Measurements from ENCODE around the gene MLF2. TPM values are rescaled to one million over a fixed set of nuclear protein-coding genes. Genes with fewer than 3 reads are reported as not detected.

MLF2 gene
- total RNA-seq, 2 experiments from 2014 or later, result 114 to 121 TPM

DNA sequence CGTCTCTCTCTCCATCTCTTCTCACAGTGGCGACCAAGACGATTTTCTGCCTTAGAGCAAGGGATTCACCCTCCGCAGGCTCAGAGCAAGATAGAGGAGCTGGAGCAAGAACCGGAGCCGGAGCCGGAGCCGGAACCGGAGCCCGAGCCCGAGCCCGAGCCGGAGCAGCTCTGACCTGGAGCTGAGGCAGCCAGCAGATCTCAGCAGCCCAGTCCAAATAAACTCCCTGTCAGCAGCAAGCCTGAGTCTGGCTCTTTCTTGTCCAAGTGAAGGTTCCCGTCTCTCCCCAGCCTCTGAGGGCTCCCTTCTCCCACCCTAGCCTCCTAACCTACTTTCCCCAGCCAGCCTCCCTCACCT lies 25.3 kb upstream of the MLF2 start:
- Histone ChIP-seq H3K36me3 (ENCODE audit: insufficient read depth, low read length) (no peaks in the 10 kb centered on the region), H3K27ac (ENCODE audit: low read depth in 1 of 2, low read length in 2 of 2) (no peak overlapping the region), H3K9me3 (ENCODE audit: control insufficient read depth in 1 of 2, insufficient read depth in 1 of 2, low read length in 2 of 2) (no peaks in the 10 kb centered on the region), H3K4me1 (ENCODE audit: insufficient read depth, low read length) (peaks cover 68% of the 10 kb centered on the region), H3K4me3 (ENCODE audit: low read length) (peak overlapping the region; percentile 59), H3K27me3 (ENCODE audit: control insufficient read depth in 1 of 2, insufficient read depth in 2 of 2, low read length in 2 of 2) (peaks cover 1 to 10% of the 10 kb centered on the region in 2 experiments)
- POLR2A ChIA-PET, result interaction anchor here (0.7 to 3.7 kb wide), 6 partner anchors 11 to 74 kb away, joined by 3 to 24 read pairs (median 7); partner anchors contain the start of genes CD4, COPS7A, MLF2 and PTMS
- CTCF ChIA-PET, result interaction anchor here (0.6 to 2.5 kb wide), 6 partner anchors 12 to 95 kb away, joined by 3 to 17 read pairs (median 4); partner anchors contain the start of genes MLF2, PTMS and SPSB2
- ATAC-seq (ENCODE audit: poor library complexity), result no peak
- H3K4me3 Mint-ChIP-seq, result peak overlapping the region; percentile 85
- peak overlapping the region; percentile 77 for H3K27ac Mint-ChIP-seq
- peaks cover 55% of the 10 kb centered on the region for H3K4me1 Mint-ChIP-seq (ENCODE audit: low read depth)
- H3K36me3 Mint-ChIP-seq (ENCODE audit: low read depth), result no peaks in the 10 kb centered on the region
- DNase-seq, result no peak
- peaks cover 22% of the 10 kb centered on the region for H3K27me3 Mint-ChIP-seq
- TF ChIP-seq, protein P1, sequence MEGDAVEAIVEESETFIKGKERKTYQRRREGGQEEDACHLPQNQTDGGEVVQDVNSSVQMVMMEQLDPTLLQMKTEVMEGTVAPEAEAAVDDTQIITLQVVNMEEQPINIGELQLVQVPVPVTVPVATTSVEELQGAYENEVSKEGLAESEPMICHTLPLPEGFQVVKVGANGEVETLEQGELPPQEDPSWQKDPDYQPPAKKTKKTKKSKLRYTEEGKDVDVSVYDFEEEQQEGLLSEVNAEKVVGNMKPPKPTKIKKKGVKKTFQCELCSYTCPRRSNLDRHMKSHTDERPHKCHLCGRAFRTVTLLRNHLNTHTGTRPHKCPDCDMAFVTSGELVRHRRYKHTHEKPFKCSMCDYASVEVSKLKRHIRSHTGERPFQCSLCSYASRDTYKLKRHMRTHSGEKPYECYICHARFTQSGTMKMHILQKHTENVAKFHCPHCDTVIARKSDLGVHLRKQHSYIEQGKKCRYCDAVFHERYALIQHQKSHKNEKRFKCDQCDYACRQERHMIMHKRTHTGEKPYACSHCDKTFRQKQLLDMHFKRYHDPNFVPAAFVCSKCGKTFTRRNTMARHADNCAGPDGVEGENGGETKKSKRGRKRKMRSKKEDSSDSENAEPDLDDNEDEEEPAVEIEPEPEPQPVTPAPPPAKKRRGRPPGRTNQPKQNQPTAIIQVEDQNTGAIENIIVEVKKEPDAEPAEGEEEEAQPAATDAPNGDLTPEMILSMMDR (IDR thresholded peaks at IDR 0.05), result no peak
- no peaks in the 10 kb centered on the region for H3K9me3 Mint-ChIP-seq
- intact Hi-C loops (cut with DNase I, micrococcal nuclease), result loop anchor here (1.0 to 2.0 kb wide), 2 partner anchors 25 to 161 kb away; partner anchors contain the start of gene MLF2 (in 1 of the 2)

DNA sequence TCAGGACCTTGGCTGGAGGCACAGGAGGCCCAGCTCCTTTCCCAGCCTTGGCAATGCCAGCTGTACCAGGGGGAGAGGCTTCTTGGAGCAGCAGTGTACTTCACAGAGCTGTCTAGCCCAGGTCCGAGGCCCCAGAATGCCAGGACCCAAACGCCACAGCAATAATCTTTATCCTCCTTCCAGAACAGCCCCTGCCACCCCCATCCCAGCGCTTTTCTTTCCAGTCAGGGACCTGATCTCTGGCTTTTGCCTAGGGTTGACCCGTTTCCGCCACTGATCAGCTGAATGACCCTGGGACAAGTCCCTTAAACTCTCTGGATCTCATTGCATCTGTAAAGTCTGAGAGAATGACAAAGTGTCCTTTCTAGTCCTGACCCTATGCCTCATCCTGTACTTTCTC lies 24.4 kb upstream of the MLF2 start:
- Histone ChIP-seq H3K9me3 (ENCODE audit: control insufficient read depth in 1 of 2, insufficient read depth in 1 of 2, low read length in 2 of 2) (no peaks in the 10 kb centered on the region), H3K27me3 (ENCODE audit: control insufficient read depth in 1 of 2, insufficient read depth in 2 of 2, low read length in 2 of 2) (peaks cover 8 to 16% of the 10 kb centered on the region in 2 experiments), H3K27ac (ENCODE audit: low read depth in 1 of 2, low read length in 2 of 2) (no peak overlapping the region), H3K36me3 (ENCODE audit: insufficient read depth, low read length) (no peaks in the 10 kb centered on the region), H3K4me1 (ENCODE audit: insufficient read depth, low read length) (peaks cover 68% of the 10 kb centered on the region), H3K4me3 (ENCODE audit: low read length) (no peak overlapping the region)
- DNase-seq (no peak), ATAC-seq (ENCODE audit: poor library complexity) (no peak)
- Mint-ChIP-seq H3K27ac (no peak overlapping the region), H3K36me3 (ENCODE audit: low read depth) (no peaks in the 10 kb centered on the region), H3K4me1 (ENCODE audit: low read depth) (peaks cover 56% of the 10 kb centered on the region), H3K27me3 (peaks cover 27% of the 10 kb centered on the region), H3K9me3 (no peaks in the 10 kb centered on the region), H3K4me3 (no peak overlapping the region)
- ChIA-PET CTCF (interaction anchor here (0.7 to 2.5 kb wide), 3 partner anchors 11 to 24 kb away, joined by 3 to 17 read pairs (median 11); partner anchors contain the start of genes MLF2 and PTMS), POLR2A (interaction anchor here (1.7 to 3.7 kb wide), 3 partner anchors 11 to 24 kb away, joined by 7 to 24 read pairs (median 9); partner anchors contain the start of genes CD4, MLF2 and PTMS)
- TF ChIP-seq, protein P1 (IDR thresholded peaks at IDR 0.05), result no peak
- intact Hi-C loops (cut with DNase I, micrococcal nuclease), result no loop called here

DNA sequence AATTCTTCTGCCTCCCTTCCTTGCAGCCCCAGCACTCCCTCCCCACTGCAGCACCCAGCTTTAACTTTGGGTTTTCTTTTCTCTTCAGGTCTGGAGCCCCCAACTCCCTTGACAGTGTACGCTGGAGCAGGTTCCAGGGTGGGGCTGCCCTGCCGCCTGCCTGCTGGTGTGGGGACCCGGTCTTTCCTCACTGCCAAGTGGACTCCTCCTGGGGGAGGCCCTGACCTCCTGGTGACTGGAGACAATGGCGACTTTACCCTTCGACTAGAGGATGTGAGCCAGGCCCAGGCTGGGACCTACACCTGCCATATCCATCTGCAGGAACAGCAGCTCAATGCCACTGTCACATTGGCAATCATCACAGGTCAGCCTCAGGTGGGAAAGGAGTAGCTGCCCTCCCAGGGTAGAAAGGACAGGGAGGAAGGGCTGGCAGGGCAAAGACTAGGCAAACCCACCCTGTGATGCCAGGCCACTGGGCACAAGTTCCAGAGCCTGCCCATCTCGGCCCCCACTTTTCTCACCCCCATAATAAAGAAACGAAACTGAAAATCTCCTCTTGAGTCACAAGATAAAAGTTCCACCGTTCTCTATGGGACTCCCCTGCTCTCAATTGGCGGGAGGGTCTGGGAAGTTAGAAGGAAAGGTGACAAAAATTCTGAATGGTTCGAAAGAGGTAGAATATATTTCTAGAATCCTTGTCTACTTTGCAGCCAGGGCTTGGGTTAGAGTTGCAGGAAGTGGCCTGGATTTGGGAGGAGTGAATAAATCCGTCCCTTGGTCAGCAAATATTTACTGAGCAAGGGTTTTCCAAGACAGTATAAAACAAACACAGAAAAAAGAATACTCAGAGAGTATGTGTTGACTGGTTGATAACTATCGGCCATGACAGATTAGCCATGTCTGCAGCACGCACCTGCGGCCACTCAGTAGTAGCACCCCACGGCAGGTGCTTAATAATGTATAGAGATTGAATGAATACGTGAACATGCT lies 22.5 kb upstream of the MLF2 start:
- Mint-ChIP-seq H3K4me3 (peak overlapping the region; percentile 86), H3K4me1 (ENCODE audit: low read depth) (peaks cover 66% of the 10 kb centered on the region), H3K9me3 (no peaks in the 10 kb centered on the region), H3K27ac (peak overlapping the region; percentile 70), H3K27me3 (peaks cover 40% of the 10 kb centered on the region), H3K36me3 (ENCODE audit: low read depth) (no peaks in the 10 kb centered on the region)
- no peaks in the 10 kb centered on the region for H3K36me3 ChIP-seq (ENCODE audit: insufficient read depth, low read length)
- ATAC-seq (ENCODE audit: poor library complexity) (no peak), DNase-seq (peak in 1 of 14 experiments; percentile 49)
- peaks cover 8 to 17% of the 10 kb centered on the region in 2 experiments for H3K27me3 ChIP-seq (ENCODE audit: control insufficient read depth in 1 of 2, insufficient read depth in 2 of 2, low read length in 2 of 2)
- intact Hi-C loops (cut with DNase I, micrococcal nuclease), result no loop called here
- POLR2A ChIA-PET, result interaction anchor here (0.8 to 4.0 kb wide), 4 partner anchors 8 to 169 kb away, joined by 3 to 15 read pairs (median 4); partner anchors contain the start of gene CD4
- peaks cover 75% of the 10 kb centered on the region for H3K4me1 ChIP-seq (ENCODE audit: insufficient read depth, low read length)
- no peaks in the 10 kb centered on the region for H3K9me3 ChIP-seq (ENCODE audit: control insufficient read depth in 1 of 2, insufficient read depth in 1 of 2, low read length in 2 of 2)
- CTCF ChIA-PET, result interaction anchor here (0.9 to 2.2 kb wide), 3 partner anchors 9 to 16 kb away, joined by 3 to 11 read pairs (median 4); partner anchors contain the start of gene PTMS
- H3K4me3 ChIP-seq (ENCODE audit: low read length), result no peak overlapping the region
- TF ChIP-seq, protein P1 (IDR thresholded peaks at IDR 0.05), result no peak
- H3K27ac ChIP-seq (ENCODE audit: low read depth in 1 of 2, low read length in 2 of 2), result no peak overlapping the region

Measured in CD4-positive, alpha-beta T cell (primary cell).